Heart left ventricle (tissue), 13 donors: ENCODE data around the gene CRYL1.

Source experiments
- POLR2A ChIP-seq, 2 donors: fragments of 450-650 bp; IDR thresholded peaks; one replicate each; pipeline ENCODE4 v1.6.1; 2017; ENCODE audit warnings: antibody characterized with exemption in 2 of 2, mild to moderate bottlenecking in 2 of 2, moderate library complexity in 2 of 2
- TF ChIP-seq, protein P1 (sequence below), 12 donors: fragments of 200-600 bp; sonication (generic) in 4 of 12; IDR thresholded peaks; one replicate each; pipeline versions ENCODE4 v1.5.0 to v1.8.0; 2018 to 2022; ENCODE audit warnings: antibody characterized with exemption in 12 of 12, mild to moderate bottlenecking in 5 of 12
- donor health status: ischemic (EF 13 %, LVEDD 7.1; RV severe dilation, severe dysfunction).
- donor health status: DM: no; HTN: yes; CAD: no.
- donor health status: DM: no; HTN: no; CAD: no.
- donor health status: ischemic (EF 25% LVEDD 6.9; RV normal size, moderate dysfunction).
- donor health status: ischemic (EF 25% LVEDD 5.7; RV mildly dilated, moderate dysfunction).
- donor health status: ischemic (EF 35%, LVEDD 5.7; RV mildly dilated, moderate dysfunction).
- donor health status: nonischemic (EF 11% LVEDD 7.7; RV severe dilation, severe dysfunction).
- donor health status: DM: yes; HTN: yes; CAD: no.
- donor health status: PGD.
- donor health status: ischemic (EF 29% LVEDD 5.4; RV normal size, mild dysfunction).
- donor health status: nonischemic (EF 23%, LVEDD 6.1; RV moderate dilation, normal function).

DNA sequence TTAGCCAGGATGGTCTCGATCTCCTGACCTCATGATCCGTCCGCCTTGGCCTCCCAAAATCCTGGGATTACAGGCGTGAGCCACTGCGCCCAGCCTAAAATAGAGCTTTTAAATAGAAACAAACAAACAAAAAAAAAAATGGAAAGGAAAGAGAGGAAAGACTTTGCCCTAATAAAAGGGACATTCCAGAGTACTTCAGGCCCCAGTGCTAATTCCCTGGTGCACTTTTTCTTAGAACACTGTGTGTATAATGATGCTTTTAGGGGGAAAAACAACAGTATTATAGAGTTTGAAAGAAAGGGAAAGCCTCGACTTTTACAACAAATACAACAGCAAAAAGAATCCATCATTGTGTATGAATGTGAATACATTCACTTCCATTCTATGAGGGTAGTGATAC is 104.7 kb downstream of the CRYL1 start:
- TF ChIP-seq, protein P1, sequence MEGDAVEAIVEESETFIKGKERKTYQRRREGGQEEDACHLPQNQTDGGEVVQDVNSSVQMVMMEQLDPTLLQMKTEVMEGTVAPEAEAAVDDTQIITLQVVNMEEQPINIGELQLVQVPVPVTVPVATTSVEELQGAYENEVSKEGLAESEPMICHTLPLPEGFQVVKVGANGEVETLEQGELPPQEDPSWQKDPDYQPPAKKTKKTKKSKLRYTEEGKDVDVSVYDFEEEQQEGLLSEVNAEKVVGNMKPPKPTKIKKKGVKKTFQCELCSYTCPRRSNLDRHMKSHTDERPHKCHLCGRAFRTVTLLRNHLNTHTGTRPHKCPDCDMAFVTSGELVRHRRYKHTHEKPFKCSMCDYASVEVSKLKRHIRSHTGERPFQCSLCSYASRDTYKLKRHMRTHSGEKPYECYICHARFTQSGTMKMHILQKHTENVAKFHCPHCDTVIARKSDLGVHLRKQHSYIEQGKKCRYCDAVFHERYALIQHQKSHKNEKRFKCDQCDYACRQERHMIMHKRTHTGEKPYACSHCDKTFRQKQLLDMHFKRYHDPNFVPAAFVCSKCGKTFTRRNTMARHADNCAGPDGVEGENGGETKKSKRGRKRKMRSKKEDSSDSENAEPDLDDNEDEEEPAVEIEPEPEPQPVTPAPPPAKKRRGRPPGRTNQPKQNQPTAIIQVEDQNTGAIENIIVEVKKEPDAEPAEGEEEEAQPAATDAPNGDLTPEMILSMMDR (IDR thresholded peaks at IDR 0.05) = no peak
- no peak for TF ChIP-seq POLR2A (IDR thresholded peaks at IDR 0.05)
